ENCODE results near the gene NCK2. TPM values are rescaled to one million over a fixed set of nuclear protein-coding genes. Genes with fewer than 3 reads are reported as not detected.

NCK2 gene
- total and polyA plus RNA-seq, 9 of the 15 experiments (the other 6 are each of a cell fraction or from before 2014, with no cell fraction given), result 0.90 to 27.9 (median 15.9) TPM

- Histone ChIP-seq H3K4me2 (ENCODE audit: insufficient read depth, low read length) (no peak overlapping the region), H3K79me2 (ENCODE audit: control insufficient read depth, insufficient read depth, low read length) (no peaks in the 10 kb centered on the region), H3K9me3 (replicated peaks; ENCODE audit: control insufficient read depth, insufficient read depth, low read depth, low read length) (no peaks in the 10 kb centered on the region), H3K9ac (ENCODE audit: insufficient read depth in 1 of 2, low read depth in 2 of 2, low read length in 2 of 2) (no peak overlapping the region), H3K4me3 (no peak overlapping the region), H3K4me1 (replicated peaks in 1 of 2; ENCODE audit: control insufficient read depth in 2 of 2, insufficient read depth in 2 of 2, low read length in 2 of 2) (no peaks in the 10 kb centered on the region; a peak in 1 of 5 replicates), H3K9me1 (ENCODE audit: control insufficient read depth, insufficient read depth, low read length) (no peaks in the 10 kb centered on the region), H3K27ac (ENCODE audit: extremely low read depth, low read depth, low read length) (no peak overlapping the region), H3K36me3 (ENCODE audit: control insufficient read depth, insufficient read depth, low read length) (no peaks in the 10 kb centered on the region), H4K20me1 (replicated peaks; ENCODE audit: control insufficient read depth, insufficient read depth, low read length) (no peaks in the 10 kb centered on the region), H2AFZ (ENCODE audit: low read depth, low read length) (no peak overlapping the region), H3K27me3 (ENCODE audit: control insufficient read depth in 2 of 2, insufficient read depth in 2 of 2, low read length in 2 of 2) (peaks cover 8 to 29% of the 10 kb centered on the region in 2 experiments)
- no TSS peak for BruUV-seq (replicated peaks)
- no peak for TF ChIP-seq SMARCE1 (IDR thresholded peaks at IDR 0.05)
- TF ChIP-seq ETV6 (IDR thresholded peaks at IDR 0.05; ENCODE audit: borderline replicate concordance in 1 of 2, low read depth in 2 of 2, low read length in 1 of 2), result no peak
- TF ChIP-seq ETV6 (CRISPR knock-in tag; IDR thresholded peaks at IDR 0.05; ENCODE audit: borderline replicate concordance), result no peak
- TF ChIP-seq USF2 (CRISPR knock-in tag; IDR thresholded peaks at IDR 0.05), result no peak
- no peak for TF ChIP-seq NR4A1 (CRISPR knock-in tag; IDR thresholded peaks at IDR 0.05)
- TF ChIP-seq NR4A1 (tag; IDR thresholded peaks at IDR 0.05), result no peak
- in situ Hi-C loops (cut with MboI) (no loop called here), intact Hi-C loops (cut with micrococcal nuclease) (loop anchor here (10.0 kb wide), 1 partner anchor 344 kb away; no protein-coding TSS in a partner anchor)
- FAIRE-seq, result no peak
- ATAC-seq, result no peak; the same call in 2 of the 3 replicates
- CTCF ChIA-PET (ENCODE audit: low intra/inter-chr PET ratio), result no interaction called here
- POLR2A ChIA-PET, result interaction anchor here (0.5 to 1.3 kb wide), 4 partner anchors 10 to 141 kb away, joined by 3 to 6 read pairs (median 3); no protein-coding TSS in a partner anchor
- 4% methylated on average over 3 of the region's 3 CpGs for whole genome bisulfite sequencing (ENCODE audit: insufficient coverage, low coverage, missing lambda C conversion rate)
- no peak for DNase-seq (ENCODE audit: extremely low read depth in 1 of 4, low spot score in 3 of 4)
Observed at GRCh38 chr2:105919191-105919811, 174.6 kb downstream of the NCK2 start.

Measured in K562 (cell line).